Stomach (tissue), 4 donors: Measurements from ENCODE around the gene TEX26.

Experiments
- EP300 ChIP-seq: sonication (generic); formaldehyde crosslinking; IDR thresholded peaks from one replicate; pipeline ENCODE4 v1.6.1; 2017; ENCODE audit warnings: antibody characterized with exemption
- POLR2A ChIP-seq, 4 donors: fragments of 450-650 bp; IDR thresholded peaks; one replicate each; pipeline ENCODE4 v1.6.1; 2016; ENCODE audit warnings: antibody characterized with exemption in 4 of 4, control low read depth in 2 of 4, mild to moderate bottlenecking in 1 of 4, moderate library complexity in 1 of 4
- POLR2AphosphoS5 ChIP-seq, 3 donors: sonication (generic); formaldehyde crosslinking; IDR thresholded peaks; one replicate each; pipeline ENCODE4 v1.6.1; 2016; ENCODE audit warnings: antibody characterized with exemption in 3 of 3
- TF ChIP-seq, protein P1 (sequence below), 7 experiments: fragments of 450-650 bp in 4 of 7; fragments of 200-600 bp in 3 of 7; sonication (generic) in 3 of 7; IDR thresholded peaks; one replicate each; pipeline ENCODE4 v1.5.1; 2016 to 2019; ENCODE audit warnings: antibody characterized with exemption in 7 of 7, control low read depth in 2 of 7, mild to moderate bottlenecking in 1 of 7

DNA sequence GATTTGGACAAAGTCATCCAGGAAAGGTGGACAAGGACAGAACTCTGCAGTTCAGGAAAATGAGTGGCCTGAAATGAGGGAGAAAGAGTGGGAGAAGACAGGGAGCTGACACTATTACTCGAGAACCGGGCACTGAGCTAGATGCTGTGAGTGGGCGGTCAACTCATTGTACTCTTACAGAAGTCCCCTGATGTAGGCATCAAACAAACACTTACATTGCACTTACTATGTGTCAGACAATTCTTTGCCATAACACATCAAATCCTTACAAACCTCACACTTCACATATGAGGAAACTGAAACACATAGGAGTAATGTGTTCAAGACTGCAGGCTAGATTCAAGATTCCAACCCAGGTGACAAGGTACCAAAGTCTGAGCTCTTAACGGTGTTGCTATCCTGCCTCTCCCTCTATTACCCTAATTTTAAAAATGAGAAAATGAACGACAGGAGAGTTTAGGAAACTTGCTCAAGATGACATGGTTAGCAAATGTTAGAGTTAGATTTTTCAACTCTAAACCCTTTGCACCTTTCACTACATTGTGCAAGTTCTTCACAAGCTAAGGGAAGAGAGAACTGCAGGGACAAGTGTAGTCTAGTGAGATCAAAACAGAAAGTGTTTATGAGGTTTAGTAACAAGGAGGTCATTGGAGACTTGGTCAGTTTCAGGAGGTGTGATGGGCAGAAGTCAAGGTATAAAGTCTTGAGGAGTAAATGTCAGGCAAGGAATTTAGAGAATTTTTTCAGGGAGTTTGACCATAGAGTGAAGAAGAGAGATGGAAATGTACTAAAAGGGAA is 31.3 kb upstream of the TEX26 start:
- TF ChIP-seq, protein P1, sequence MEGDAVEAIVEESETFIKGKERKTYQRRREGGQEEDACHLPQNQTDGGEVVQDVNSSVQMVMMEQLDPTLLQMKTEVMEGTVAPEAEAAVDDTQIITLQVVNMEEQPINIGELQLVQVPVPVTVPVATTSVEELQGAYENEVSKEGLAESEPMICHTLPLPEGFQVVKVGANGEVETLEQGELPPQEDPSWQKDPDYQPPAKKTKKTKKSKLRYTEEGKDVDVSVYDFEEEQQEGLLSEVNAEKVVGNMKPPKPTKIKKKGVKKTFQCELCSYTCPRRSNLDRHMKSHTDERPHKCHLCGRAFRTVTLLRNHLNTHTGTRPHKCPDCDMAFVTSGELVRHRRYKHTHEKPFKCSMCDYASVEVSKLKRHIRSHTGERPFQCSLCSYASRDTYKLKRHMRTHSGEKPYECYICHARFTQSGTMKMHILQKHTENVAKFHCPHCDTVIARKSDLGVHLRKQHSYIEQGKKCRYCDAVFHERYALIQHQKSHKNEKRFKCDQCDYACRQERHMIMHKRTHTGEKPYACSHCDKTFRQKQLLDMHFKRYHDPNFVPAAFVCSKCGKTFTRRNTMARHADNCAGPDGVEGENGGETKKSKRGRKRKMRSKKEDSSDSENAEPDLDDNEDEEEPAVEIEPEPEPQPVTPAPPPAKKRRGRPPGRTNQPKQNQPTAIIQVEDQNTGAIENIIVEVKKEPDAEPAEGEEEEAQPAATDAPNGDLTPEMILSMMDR (IDR thresholded peaks at IDR 0.05): no peak
- TF ChIP-seq POLR2A (IDR thresholded peaks at IDR 0.05) (no peak), POLR2AphosphoS5 (IDR thresholded peaks at IDR 0.05) (no peak), EP300 (no peak)
